HG03108 (cell line): ENCODE data around the gene UBTD2.
A peak's percentile ranks its signal among the peaks of the same experiment; 100 is the strongest.
"Not testable (repeated sequence)": the region's sequence is repeated elsewhere in the genome, so short reads cannot be mapped to it uniquely, and the experiment has no call there.

ENCODE experiments used
- ATAC-seq: cut with Tn5 transposase; IDR thresholded peaks from one replicate; pipeline ENCODE4 v1.9.1; 2021; ENCODE audit warnings: moderate library complexity; ENCODE audit not compliant: unreplicated experiment

UBTD2 gene

DNA sequence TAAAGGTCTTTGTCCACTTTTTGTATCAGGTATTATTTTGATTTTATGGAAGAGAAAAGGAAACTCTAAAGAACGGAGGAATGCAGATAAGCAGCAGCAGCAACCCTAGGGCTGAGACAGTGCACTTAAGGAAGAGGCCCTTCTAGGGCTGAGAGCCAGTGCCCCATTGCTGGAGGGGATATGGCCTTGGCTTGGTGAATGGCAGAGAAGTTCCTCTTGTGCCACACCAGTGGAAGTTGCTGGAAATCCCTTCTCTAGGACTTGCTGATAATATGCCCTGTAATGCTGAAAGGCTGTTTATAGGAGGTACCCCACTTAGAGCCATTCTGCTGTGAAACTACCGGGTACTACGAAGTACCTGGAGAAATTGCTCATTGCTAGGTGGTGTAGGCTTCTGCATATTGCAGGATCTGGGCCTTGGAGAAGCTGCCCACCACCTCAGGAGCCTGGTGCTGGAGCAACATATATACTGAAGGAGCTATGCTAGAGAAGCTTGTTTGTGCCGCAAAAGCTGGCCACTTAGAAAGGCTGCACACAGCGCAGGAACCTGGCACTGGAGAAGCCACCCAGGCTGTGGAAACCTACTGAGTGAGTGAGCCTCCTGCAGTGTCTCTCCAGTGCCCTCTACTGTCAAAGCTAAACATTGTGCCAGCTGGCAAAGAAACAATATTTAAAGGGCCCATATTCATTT is 9.6 kb upstream of the UBTD2 start:
- peak; percentile 94 for ATAC-seq

DNA sequence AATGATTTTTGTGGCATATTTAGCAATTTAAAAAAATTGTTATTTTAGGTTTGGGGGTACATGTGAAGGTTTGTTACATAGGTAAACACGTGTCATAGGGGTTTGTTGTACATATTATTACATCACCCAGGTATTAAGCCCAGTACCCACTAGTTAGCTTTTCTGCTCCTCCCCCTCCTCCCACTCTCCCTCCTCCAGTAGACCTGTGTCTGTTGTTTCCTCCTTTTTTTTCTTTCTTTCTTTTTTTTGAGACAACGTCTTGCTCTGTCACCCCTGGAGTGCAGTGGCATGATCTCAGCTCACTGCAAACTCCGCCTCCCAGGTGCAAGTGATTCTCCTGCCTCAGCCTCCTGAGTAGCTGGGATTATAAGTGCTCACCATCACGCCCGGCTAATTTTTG is 8.3 kb upstream of the UBTD2 start:
- not testable (repeated sequence) for ATAC-seq

DNA sequence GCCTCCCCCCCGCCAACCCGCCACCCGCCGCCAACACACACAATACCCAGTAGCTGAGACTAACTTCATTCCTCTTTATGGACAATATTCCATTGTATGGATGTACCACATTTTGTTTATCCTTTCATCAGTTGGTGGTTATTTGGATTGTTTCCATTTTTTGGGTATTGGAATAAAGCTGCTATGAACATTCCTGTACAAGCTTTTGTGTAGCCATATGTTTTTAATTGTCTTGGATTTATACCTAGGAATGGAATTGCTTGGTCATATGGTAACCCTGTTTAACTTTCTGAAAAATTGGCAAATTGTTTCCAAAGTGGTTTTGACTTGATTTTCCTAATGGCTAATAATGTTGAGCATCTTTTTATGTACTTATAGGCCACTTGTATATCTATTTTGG is 4.9 kb upstream of the UBTD2 start:
- no peak for ATAC-seq

DNA sequence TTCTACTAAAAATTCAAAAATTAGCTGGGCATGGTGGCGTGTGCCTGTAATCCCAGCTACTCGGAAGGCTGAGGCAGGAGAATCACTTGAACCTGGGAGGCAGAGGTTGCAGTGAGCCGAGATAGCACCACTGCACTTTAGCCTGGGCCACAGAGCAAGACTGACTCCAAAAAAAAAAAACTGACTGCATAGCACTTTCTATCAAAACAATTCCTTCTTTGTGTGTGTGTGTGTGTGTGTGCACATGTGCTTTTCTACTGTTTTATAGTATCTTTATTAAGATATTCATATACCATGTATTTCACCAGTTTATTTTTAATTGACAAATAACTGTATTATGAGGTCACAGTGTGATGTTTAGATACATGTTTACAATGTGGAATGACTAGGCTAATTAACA is 3.6 kb upstream of the UBTD2 start:
- ATAC-seq = not testable (repeated sequence)

DNA sequence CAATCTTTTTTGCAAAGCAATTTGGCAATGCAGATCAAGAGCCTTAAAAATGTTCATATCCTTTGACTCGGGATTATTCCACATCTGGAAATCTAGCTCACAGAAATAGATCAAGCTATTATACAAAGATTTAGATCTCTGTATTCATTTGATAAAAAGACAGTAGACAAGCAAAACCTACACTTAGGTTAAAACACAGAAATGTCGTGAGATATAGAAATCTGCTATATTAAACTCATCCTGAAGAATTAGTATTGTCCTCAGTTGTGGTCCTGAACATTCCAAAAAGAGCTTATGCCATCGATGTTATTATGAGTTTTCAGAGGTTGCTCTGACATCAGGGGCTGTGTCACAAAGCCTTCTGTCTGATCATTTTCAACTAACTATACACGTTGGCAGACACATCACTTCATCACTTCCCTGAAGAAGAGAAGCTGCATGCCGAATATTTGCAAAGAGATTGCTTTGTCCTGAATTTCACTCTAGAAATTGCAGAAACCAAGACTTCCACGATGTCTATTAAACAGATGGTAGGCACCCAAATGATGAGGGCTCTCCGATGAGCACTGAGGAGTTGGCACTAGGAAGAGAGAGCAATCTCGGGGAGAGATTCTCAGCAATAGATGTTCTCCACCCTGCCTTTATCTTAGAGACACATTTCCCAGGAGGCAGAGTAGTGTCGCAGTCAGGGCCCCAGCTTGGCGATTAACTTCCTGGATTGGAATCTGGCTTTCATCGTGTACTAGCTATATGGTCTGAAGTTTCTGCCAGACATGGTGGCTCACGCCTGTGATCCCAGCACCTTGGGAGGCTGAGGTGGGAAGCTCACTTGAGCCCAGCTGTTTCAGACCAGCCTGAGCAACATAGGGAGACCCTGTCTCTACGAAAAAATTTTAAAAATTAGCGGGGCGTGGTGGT is 1.9 kb upstream of the UBTD2 start:
- ATAC-seq = no peak

DNA sequence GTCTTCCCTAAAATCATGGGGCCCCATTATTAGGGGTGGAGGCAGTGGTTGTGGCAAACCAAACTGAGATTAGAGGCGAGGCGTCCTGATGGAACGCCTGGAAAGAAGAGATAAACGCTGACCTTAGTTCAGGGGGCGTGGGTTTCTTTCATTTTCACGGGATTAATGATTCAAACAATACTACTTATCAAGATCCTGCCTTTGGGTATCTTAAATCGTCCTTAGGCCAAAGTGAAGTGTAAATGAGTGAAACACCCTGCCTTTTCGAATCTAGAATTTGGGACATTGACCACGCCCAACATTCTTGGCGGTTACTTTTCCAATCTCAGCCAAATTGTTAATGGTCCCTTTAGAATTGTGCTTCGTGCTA is 1.0 kb upstream of the UBTD2 start:
- ATAC-seq = no peak

DNA sequence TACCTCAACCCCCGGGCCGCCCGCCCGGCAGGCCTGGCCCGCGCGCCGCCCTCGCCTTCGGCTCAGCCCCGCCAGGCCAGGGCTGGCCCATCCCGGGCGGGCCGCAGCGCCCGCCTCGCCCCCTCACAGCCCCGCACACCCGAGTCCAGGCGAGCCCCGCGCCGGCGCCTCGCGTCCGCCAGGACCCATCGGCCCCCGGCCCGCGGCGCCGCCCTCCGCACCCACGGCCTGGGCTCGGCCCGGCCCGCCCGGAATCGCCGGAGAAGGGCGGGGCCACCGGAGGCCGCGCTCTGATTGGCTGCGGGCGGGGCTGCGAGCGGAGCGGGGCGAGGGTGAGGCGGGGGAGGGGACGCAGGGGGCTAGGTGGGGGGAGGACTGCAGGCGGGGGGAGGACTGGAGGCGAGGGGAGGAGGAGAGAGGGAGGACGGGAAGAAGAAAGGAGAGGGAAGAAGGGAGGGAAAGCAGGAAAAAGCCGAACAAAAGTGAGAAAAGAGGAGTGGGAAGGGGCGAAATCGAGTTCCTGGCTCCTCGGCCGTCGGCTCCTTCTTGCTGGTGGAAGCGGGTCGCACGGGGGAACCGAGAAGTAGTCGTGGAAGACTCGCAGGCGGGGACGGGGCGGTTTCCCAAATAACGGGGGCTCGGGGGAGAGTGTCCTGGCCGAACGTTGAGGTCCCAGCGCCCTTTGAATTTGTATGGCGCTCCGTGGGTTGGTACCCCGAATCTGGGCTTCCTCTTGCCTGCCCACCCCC is 472 bp upstream of the UBTD2 start:
- peak; percentile 76 for ATAC-seq

DNA sequence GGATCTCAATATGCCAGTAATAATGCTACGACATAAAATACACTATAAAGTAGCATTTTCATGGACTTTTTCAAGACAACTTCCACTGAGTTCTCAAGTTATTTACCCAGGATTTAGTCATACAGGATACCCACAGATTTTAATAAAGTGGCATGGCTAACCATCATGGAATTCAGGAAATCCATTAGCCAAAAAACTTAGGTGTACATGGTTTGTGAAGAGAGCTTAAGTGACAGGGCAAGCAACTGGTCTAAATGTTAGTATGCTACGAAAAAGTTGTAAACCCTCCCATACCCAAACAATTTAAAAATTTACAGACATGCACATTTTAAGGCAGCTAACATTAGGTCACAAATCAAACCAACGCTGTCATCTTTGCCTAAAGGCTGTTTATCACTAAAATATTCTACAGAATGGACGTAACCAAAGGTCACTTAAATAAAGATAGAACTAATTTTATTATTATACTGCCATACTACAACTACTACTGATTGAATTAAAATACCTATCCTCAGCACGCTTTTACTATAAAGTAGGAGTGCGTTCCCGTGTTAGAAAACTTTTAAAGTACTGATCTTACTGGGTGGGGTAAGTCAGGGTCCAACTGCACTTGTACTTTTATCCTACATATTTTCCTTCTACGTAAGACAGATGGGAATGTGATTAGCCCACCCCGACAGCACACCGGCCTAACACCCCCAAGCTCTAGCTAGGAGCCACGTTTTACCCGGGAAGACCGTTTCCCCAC is 1.1 kb downstream of the UBTD2 start:
- ATAC-seq = no peak

DNA sequence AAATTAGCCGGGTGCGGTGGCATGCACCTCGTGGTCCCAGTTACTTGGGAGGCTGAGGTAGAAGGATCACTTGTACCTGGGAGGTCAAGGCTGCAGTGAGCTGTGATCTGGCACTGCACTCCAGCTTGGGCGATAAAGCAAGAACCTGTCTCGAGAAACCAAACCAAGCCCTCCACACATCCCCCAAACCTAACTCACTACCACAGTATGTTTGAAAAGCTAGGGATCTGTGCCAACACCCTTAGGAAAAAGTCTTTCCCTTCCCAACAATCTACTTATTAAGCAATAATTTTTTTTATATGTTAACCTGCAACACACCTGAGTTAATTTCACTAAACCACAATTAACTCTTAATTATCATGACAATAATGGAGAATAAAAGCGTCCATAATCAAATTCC is 2.2 kb downstream of the UBTD2 start:
- ATAC-seq = no peak

DNA sequence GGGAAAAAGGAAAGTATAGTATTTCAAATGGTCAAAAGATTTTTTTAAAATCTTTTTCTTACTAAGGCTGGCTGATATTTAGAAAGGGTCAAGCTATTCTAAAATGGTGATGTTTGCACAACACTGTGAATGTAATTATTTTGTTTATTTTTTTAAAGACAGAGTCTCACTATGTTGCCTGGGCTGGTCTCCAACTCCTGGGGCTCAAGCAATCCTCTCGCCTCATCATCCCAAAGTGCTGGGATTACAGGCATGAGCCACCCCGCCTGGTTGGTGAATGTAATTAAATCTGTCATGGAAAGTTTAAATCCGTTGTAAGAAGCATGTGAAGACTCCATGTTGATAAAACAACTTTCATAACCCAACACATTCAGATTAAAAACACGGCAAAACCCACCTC is 2.6 kb downstream of the UBTD2 start:
- no peak for ATAC-seq

DNA sequence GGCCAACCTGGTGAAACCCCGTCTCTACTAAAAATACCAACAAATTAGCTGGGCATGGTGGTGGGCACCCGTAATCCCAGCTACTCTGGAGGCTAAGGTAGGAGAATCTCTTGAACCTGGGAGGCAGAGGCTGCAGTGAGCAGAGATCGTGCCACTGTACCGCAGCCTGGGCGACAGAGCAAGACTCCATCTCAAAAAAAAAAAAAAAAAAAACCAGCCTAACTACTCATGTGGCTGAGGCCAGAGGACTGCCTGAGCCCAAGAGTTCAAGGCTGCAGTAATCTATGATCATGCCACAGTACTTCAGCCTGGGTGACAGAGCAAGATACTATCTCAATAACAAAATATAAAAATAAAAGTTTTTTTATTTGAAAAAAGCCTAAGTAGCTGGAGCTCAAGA is 3.2 kb downstream of the UBTD2 start:
- ATAC-seq = no peak

DNA sequence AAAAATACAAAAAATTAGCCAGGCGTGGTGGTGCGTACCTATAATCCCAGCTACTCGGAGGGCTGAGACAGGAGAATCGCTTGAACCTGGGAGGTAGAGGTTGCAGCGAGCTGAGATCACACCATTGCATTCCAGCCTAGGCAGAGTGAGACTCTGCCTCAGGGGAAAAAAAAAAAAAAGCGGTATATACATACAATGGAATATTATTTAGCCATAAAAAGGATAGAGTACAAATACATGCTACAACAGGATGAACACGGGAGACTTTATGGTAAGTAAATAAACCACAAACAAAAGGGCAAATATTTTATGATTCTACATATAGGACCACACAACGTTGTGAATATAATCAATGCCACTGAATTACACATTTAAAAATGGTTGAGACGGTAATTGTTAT is 5.2 kb downstream of the UBTD2 start:
- ATAC-seq = no peak

DNA sequence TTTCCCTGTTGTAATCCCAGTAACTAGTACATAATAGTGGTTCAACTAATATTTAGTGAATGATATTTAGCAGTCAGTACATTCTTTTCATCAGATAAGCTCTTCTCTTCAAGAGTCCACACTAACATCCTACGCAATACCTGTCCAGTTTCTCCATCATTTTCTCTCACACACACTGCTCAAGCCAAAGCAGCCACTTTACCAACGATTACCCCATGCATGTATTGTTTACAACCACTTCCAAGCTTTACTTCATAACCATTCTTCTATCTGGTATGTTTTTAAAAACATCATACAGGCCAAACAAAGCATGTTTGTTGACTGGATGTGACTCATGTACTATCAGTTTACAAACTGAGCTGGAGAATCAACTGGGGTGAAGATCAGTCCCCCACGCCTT is 7.3 kb downstream of the UBTD2 start:
- no peak for ATAC-seq

DNA sequence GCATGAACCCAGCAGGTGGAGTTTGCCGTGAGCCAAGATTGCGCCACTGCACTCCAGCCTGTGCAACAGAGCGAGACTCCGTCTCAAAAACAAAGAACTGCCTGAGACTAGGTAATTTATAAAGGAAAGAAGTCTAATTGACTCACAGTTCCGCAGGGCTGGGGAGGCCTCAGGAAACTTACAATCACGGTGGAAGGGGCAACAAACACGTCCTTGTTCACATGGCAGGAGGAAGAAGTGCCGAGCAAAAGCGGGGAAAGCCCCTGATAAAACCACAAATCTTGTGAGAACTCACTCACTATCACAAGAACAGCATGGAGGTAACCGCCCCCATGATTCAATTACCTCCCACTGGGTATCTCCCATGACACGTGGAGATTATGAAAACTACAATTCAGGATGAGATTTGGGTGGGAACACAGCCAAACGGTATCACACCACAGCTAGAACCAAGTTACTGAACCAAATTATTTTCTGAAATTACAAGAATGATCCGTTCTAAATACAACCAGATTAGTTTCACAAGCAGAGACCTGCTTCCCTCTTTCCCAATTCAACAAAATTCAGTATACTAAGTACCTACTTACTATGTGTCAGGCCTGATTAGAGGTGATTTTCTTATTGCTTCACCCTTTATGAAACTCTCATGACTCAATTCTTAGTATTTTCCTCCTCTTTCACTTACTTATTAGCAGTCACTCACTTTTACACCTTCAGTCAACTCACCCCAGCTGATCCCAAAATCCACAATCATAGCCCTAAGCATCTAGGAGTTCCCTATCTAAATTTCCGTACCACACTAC is 8.4 kb downstream of the UBTD2 start:
- ATAC-seq = no peak

DNA sequence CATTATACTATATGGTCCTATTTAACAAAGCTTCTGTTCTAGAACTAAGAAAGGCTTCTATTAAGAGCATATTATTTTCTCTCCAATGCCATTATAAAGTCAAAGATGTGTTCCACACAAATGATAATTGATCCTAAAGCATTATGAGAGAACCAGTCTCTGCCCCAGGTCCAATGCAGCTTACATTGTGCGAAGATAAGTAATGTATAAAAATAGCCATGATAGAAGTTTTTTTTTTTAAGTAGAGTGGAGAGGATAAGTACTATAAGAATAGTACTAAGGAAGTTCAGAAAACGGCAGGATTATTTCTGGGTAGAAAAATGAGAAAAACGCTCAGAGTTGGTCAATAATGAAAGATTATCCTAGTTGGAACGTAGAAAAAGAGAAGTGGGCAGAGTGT is 15.6 kb downstream of the UBTD2 start:
- ATAC-seq = no peak

DNA sequence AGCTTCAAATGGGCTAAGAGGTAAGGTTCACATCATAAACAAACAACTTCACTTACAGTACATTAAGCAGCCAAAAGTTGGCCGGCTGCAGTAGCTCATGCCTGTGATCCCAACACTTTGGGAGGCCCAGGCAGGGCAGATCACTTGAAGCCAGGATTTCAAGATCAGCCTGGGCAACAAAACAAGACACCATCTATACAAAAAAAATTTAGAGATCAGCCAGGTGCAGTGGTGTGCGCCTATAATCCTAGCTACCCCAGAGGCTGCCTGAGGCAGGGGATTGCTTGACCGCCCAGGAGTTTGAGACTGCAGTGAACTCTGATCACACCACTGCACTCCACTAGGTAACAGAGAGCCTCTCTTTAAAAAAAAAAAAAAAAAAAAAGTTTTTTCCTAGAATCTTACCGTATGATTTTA is 16.9 kb downstream of the UBTD2 start:
- no peak for ATAC-seq

DNA sequence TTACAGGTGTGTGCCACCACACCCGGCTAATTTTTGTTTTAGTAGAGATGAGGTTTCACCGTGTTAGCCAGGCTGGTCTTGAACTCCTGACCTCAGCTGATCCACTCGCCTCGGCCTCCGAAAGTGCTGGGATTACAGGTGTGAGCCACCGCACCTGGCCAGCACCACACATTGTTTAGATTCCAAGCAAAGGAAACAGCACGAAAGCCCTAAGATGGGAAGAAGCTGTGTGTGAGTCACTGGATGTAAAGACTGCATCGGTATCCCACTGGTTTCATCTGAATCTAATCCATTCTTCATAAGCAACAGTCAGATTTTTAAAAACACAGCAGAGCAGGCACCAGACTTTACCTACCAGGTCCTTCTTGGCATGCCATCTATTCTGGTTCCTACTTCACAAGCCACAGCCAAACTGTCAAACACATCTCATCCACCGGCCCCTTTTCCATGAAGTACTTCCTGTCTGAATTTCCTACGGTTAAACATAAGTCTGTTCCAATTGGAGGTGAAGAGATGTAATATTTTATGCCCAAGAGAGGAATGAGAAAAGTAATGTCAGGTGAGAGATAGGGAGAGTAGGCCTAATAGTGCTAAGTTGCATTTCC is 17.4 kb downstream of the UBTD2 start:
- ATAC-seq = no peak

DNA sequence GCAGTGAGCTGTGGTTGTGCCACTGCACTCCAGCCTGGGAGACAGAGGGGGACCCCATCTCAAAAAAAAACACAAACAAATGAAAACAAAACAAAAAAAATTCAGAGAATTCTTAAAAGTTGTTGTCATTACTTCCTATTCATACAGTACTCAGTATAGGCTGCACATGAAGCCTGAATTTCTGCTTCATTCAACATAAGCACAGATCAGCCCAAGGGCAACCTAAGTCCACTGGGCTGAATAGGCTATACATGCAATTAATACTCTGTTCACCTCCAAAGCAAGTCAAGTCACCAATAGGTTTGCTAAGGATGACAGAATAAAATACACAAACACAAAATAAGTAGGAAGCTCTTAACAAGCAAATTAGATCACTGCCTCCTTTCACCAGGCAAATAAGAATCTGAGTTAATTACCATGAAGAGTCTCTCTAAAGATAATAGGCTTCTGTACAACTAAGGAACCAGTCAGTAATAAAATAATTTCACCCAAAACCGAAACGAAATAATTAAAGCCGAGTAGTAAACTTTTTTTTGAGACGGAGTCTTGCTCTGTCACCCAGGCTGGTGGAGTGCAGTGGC is 18.7 kb downstream of the UBTD2 start:
- no peak for ATAC-seq

DNA sequence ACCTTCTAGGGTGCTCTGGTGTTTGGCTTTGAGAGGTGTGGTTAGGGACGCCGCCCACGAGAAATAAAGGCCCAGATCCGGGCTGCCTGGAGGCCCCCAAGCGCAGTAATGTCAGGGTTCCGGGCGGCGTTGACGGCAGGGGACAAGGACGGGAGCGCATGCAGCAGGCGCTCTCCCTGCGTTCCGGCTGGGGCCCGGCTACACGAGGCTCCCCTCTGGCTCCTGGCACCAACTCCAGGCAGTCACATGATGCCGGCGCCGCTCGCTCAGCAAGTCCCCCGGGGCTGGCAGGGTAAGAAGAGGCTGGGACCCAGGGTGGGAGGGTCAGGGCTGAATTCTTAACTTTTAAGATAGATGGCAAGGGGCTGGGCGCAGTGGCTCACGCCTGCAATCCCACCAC is 28.1 kb downstream of the UBTD2 start:
- ATAC-seq = no peak
